ENCODE measurements around the gene GLRX2. TPM values are rescaled to one million over a fixed set of nuclear protein-coding genes. Genes with fewer than 3 reads are reported as not detected.

GLRX2 gene
- total RNA-seq, 1 experiment from 2014 or later: 30.6 TPM

GRCh38 chr1:193068013-193068412 lies 37.2 kb downstream of the GLRX2 start:
- DNase-seq (ENCODE audit: low read depth, low spot score) (no peak), ATAC-seq (no peak)
- Histone ChIP-seq H3K4me1 (ENCODE audit: control insufficient read depth in 1 of 2, insufficient read depth in 2 of 2, low read length in 2 of 2) (peaks cover 0 to 5% of the 10 kb centered on the region in 2 experiments; a peak in 1 of 4 replicates), H3K79me2 (ENCODE audit: insufficient read depth, low read length) (peaks cover 94% of the 10 kb centered on the region), H3K4me3 (replicated peaks in 1 of 2; ENCODE audit: low read depth in 1 of 2, low read length in 2 of 2) (no peak overlapping the region), H2AFZ (ENCODE audit: low read depth, low read length, poor library complexity, severe bottlenecking) (no peak overlapping the region), H3K9me3 (ENCODE audit: control insufficient read depth in 1 of 2, insufficient read depth in 1 of 2, low read depth in 1 of 2, low read length in 2 of 2) (no peaks in the 10 kb centered on the region), H3K27me3 (ENCODE audit: insufficient read depth, low read length) (no peaks in the 10 kb centered on the region), H3K9ac (ENCODE audit: low read length) (no peak overlapping the region), H3K27ac (ENCODE audit: low read depth, low read length) (no peak overlapping the region), H3K4me2 (ENCODE audit: low read length) (no peak overlapping the region), H3K36me3 (ENCODE audit: control insufficient read depth in 1 of 2, insufficient read depth in 2 of 2, low read length in 2 of 2) (peaks cover 2 to 4% of the 10 kb centered on the region in 2 experiments; a peak in 2 of 4 replicates), H3K9me2 (ENCODE audit: insufficient read depth) (no peaks in the 10 kb centered on the region), H4K20me1 (ENCODE audit: insufficient read depth) (no peaks in the 10 kb centered on the region; the same call in 1 of the 2 replicates)
- POLR2A ChIA-PET: no interaction called here
- CTCF ChIA-PET: no interaction called here
- RAD21 ChIA-PET (ENCODE audit: low non-redundant PET in 1 of 2, low total read pairs in 2 of 2, uncharacterized antibody in 2 of 2, unreplicated experiment in 2 of 2): no interaction called here
- no peak for TF ChIP-seq SIN3A (IDR thresholded peaks at IDR 0.05; ENCODE audit: low read depth)
- no peak for TF ChIP-seq FOSL1 (IDR thresholded peaks at IDR 0.05; ENCODE audit: low read depth)
- TF ChIP-seq, protein P1, sequence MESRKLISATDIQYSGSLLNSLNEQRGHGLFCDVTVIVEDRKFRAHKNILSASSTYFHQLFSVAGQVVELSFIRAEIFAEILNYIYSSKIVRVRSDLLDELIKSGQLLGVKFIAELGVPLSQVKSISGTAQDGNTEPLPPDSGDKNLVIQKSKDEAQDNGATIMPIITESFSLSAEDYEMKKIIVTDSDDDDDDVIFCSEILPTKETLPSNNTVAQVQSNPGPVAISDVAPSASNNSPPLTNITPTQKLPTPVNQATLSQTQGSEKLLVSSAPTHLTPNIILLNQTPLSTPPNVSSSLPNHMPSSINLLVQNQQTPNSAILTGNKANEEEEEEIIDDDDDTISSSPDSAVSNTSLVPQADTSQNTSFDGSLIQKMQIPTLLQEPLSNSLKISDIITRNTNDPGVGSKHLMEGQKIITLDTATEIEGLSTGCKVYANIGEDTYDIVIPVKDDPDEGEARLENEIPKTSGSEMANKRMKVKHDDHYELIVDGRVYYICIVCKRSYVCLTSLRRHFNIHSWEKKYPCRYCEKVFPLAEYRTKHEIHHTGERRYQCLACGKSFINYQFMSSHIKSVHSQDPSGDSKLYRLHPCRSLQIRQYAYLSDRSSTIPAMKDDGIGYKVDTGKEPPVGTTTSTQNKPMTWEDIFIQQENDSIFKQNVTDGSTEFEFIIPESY (IDR thresholded peaks at IDR 0.05; ENCODE audit: extremely low read depth, insufficient replicate concordance, low read length): no peak
- TF ChIP-seq, protein P2, sequence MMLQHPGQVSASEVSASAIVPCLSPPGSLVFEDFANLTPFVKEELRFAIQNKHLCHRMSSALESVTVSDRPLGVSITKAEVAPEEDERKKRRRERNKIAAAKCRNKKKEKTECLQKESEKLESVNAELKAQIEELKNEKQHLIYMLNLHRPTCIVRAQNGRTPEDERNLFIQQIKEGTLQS (IDR thresholded peaks at IDR 0.05): no peak
- TF ChIP-seq MAX (IDR thresholded peaks at IDR 0.05): no peak
- intact Hi-C loops (cut with micrococcal nuclease): no loop called here
- no TSS peak for BruUV-seq (replicated peaks)

DNA sequence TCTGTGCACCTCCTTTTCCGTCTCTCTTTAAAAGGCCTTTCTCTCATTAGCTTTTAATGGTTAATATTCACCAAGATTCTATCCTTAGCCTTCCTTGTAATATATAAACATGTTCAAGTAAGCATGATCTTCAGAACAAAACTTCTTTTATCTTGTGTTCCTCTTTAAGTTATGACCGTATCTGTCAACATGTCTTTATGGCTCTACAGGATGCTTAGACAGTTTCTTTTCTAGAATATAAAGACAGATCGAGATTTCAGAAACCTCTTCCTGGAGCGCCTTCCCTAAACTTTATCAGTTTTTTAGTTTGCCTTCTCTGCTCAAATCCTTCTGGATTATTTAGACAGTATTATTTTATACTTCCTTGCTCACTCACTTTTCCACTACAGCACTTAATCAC lies 38.6 kb downstream of the GLRX2 start:
- Histone ChIP-seq H3K27me3 (ENCODE audit: insufficient read depth, low read length) (no peaks in the 10 kb centered on the region), H3K4me3 (replicated peaks in 1 of 2; ENCODE audit: low read depth in 1 of 2, low read length in 2 of 2) (no peak overlapping the region), H2AFZ (ENCODE audit: low read depth, low read length, poor library complexity, severe bottlenecking) (no peak overlapping the region), H3K9me2 (ENCODE audit: insufficient read depth) (no peaks in the 10 kb centered on the region), H3K27ac (ENCODE audit: low read depth, low read length) (no peak overlapping the region), H3K79me2 (ENCODE audit: insufficient read depth, low read length) (peaks cover 98% of the 10 kb centered on the region), H3K4me1 (ENCODE audit: control insufficient read depth in 1 of 2, insufficient read depth in 2 of 2, low read length in 2 of 2) (peaks cover 0 to 9% of the 10 kb centered on the region in 2 experiments; a peak in 1 of 4 replicates), H3K9ac (ENCODE audit: low read length) (no peak overlapping the region), H4K20me1 (ENCODE audit: insufficient read depth) (no peaks in the 10 kb centered on the region; the same call in 1 of the 2 replicates), H3K9me3 (ENCODE audit: control insufficient read depth in 1 of 2, insufficient read depth in 1 of 2, low read depth in 1 of 2, low read length in 2 of 2) (no peaks in the 10 kb centered on the region), H3K36me3 (ENCODE audit: control insufficient read depth in 1 of 2, insufficient read depth in 2 of 2, low read length in 2 of 2) (peaks cover 2 to 4% of the 10 kb centered on the region in 2 experiments; a peak in 2 of 4 replicates), H3K4me2 (ENCODE audit: low read length) (no peak overlapping the region)
- DNase-seq (ENCODE audit: low read depth, low spot score) (no peak), ATAC-seq (no peak)
- ChIA-PET POLR2A (no interaction called here), RAD21 (ENCODE audit: low non-redundant PET in 1 of 2, low total read pairs in 2 of 2, uncharacterized antibody in 2 of 2, unreplicated experiment in 2 of 2) (no interaction called here), CTCF (no interaction called here)
- intact Hi-C loops (cut with micrococcal nuclease): no loop called here
- BruUV-seq (replicated peaks): no TSS peak
- TF ChIP-seq, protein P3, sequence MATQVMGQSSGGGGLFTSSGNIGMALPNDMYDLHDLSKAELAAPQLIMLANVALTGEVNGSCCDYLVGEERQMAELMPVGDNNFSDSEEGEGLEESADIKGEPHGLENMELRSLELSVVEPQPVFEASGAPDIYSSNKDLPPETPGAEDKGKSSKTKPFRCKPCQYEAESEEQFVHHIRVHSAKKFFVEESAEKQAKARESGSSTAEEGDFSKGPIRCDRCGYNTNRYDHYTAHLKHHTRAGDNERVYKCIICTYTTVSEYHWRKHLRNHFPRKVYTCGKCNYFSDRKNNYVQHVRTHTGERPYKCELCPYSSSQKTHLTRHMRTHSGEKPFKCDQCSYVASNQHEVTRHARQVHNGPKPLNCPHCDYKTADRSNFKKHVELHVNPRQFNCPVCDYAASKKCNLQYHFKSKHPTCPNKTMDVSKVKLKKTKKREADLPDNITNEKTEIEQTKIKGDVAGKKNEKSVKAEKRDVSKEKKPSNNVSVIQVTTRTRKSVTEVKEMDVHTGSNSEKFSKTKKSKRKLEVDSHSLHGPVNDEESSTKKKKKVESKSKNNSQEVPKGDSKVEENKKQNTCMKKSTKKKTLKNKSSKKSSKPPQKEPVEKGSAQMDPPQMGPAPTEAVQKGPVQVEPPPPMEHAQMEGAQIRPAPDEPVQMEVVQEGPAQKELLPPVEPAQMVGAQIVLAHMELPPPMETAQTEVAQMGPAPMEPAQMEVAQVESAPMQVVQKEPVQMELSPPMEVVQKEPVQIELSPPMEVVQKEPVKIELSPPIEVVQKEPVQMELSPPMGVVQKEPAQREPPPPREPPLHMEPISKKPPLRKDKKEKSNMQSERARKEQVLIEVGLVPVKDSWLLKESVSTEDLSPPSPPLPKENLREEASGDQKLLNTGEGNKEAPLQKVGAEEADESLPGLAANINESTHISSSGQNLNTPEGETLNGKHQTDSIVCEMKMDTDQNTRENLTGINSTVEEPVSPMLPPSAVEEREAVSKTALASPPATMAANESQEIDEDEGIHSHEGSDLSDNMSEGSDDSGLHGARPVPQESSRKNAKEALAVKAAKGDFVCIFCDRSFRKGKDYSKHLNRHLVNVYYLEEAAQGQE (IDR thresholded peaks at IDR 0.05; ENCODE audit: low read depth): no peak
- no peak for TF ChIP-seq ZFX (IDR thresholded peaks at IDR 0.05)
- no peak for TF ChIP-seq ELF1 (IDR thresholded peaks at IDR 0.05; ENCODE audit: borderline replicate concordance, low read depth)
- no peak for TF ChIP-seq SIN3A (IDR thresholded peaks at IDR 0.05; ENCODE audit: low read depth)
- no peak for TF ChIP-seq POLR2AphosphoS5 (IDR thresholded peaks at IDR 0.05; ENCODE audit: low read depth, low read length)
- TF ChIP-seq TCF7L2 (IDR thresholded peaks at IDR 0.05; ENCODE audit: borderline replicate concordance, extremely low read depth, insufficient read depth, insufficient read length): no peak
- TF ChIP-seq CBX3 (IDR thresholded peaks at IDR 0.05; ENCODE audit: low read depth): no peak
- TF ChIP-seq RAD21 (IDR thresholded peaks at IDR 0.05; ENCODE audit: low read depth): no peak
- no peak for TF ChIP-seq EZH2phosphoT487 (IDR thresholded peaks at IDR 0.05; ENCODE audit: borderline replicate concordance)
- no peak for TF ChIP-seq FOSL1 (IDR thresholded peaks at IDR 0.05; ENCODE audit: low read depth)
- TF ChIP-seq POLR2A (IDR thresholded peaks at IDR 0.05; ENCODE audit: borderline replicate concordance, extremely low read depth, insufficient read depth, insufficient read length): no peak
- TF ChIP-seq SP1 (IDR thresholded peaks at IDR 0.05; ENCODE audit: low read depth): no peak
- no peak for TF ChIP-seq EGR1 (IDR thresholded peaks at IDR 0.05; ENCODE audit: low read depth)

Measured in HCT116 (cell line).